Mesenchymal stem cell (in vitro differentiated cells and primary cell): ENCODE results near the gene NPTXR.

Experiments used
- DNase-seq: peaks from one replicate; pipeline ENCODE4 v3.0.0-alpha.2; 2013
- H2AFZ ChIP-seq: one replicate; pipeline ENCODE4 v1.6.1; 2013; ENCODE audit warnings: low read depth, mild to moderate bottlenecking, control low read depth, inconsistent platforms, low read length, moderate library complexity
- H2AK5ac ChIP-seq: 2 replicates; pipeline ENCODE4 v1.6.1; 2013; ENCODE audit warnings: low read length, moderate library complexity, mild to moderate bottlenecking, inconsistent platforms; ENCODE audit not compliant: severe bottlenecking
- H2BK120ac ChIP-seq: one replicate; pipeline ENCODE4 v1.6.1; 2013; ENCODE audit warnings: low read depth, mild to moderate bottlenecking, inconsistent platforms, low read length, moderate library complexity
- H2BK12ac ChIP-seq, 2 experiments: one replicate each; pipeline ENCODE4 v1.6.1; 2013; ENCODE audit warnings: inconsistent platforms in 2 of 2, low read length in 2 of 2, mild to moderate bottlenecking in 2 of 2, moderate library complexity in 2 of 2, control low read depth in 1 of 2
- H2BK15ac ChIP-seq: one replicate; pipeline ENCODE4 v1.6.1; 2013; ENCODE audit warnings: mild to moderate bottlenecking, low read depth, inconsistent platforms; ENCODE audit not compliant: poor library complexity, severe bottlenecking
- H2BK5ac ChIP-seq: 2 replicates; pipeline ENCODE4 v1.6.1; 2013; ENCODE audit warnings: low read depth, mild to moderate bottlenecking, low read length, control low read depth, inconsistent platforms; ENCODE audit not compliant: poor library complexity, severe bottlenecking
- H3K14ac ChIP-seq, 2 experiments: one replicate each; pipeline ENCODE4 v1.6.1; 2013; ENCODE audit warnings: inconsistent platforms in 2 of 2, low read length in 2 of 2, control low read depth in 1 of 2, mild to moderate bottlenecking in 1 of 2, moderate library complexity in 1 of 2
- H3K18ac ChIP-seq, 2 experiments: one replicate each; pipeline ENCODE4 v1.6.1; 2013; ENCODE audit warnings: inconsistent platforms in 2 of 2, low read length in 2 of 2, control low read depth in 1 of 2, low read depth in 1 of 2, mild to moderate bottlenecking in 1 of 2
- H3K23ac ChIP-seq, 2 experiments: one replicate each; pipeline ENCODE4 v1.6.1; 2013; ENCODE audit warnings: inconsistent platforms in 2 of 2, low read length in 2 of 2, mild to moderate bottlenecking in 2 of 2, moderate library complexity in 2 of 2, control low read depth in 1 of 2
- H3K27ac ChIP-seq: 2 replicates; pipeline ENCODE4 v1.5.1; 2013; ENCODE audit warnings: mild to moderate bottlenecking, moderate library complexity, low read length, control low read depth, inconsistent platforms; ENCODE audit not compliant: poor library complexity, severe bottlenecking
- H3K27me3 ChIP-seq, 2 experiments: 2 replicates each; pipeline versions ENCODE4 v1.6.1 to v1.7.0; 2013; ENCODE audit warnings: low read length in 2 of 2, mild to moderate bottlenecking in 2 of 2, moderate library complexity in 2 of 2, control low read depth in 1 of 2, inconsistent platforms in 1 of 2; ENCODE audit not compliant: control insufficient read depth in 1 of 2, insufficient read depth in 1 of 2
- H3K36me3 ChIP-seq, 2 experiments: 2 replicates each; pipeline versions ENCODE4 v1.6.1 to v1.7.0; 2013; ENCODE audit warnings: low read length in 2 of 2, control low read depth in 1 of 2, inconsistent platforms in 1 of 2, low read depth in 1 of 2, mild to moderate bottlenecking in 1 of 2; ENCODE audit not compliant: insufficient read depth in 2 of 2, control insufficient read depth in 1 of 2
- H3K4ac ChIP-seq, 2 experiments: one replicate each; pipeline ENCODE4 v1.6.1; 2013; ENCODE audit warnings: inconsistent platforms in 2 of 2, low read length in 2 of 2, mild to moderate bottlenecking in 2 of 2, moderate library complexity in 2 of 2, control low read depth in 1 of 2, low read depth in 1 of 2
- H3K4me1 ChIP-seq: 2 replicates; pipeline ENCODE4 v1.6.1; 2013; ENCODE audit warnings: low read depth, low read length, control low read depth; ENCODE audit not compliant: control insufficient read depth, insufficient read depth
- H3K4me2 ChIP-seq: 2 replicates; pipeline ENCODE4 v1.6.1; 2013; ENCODE audit warnings: low read length, mild to moderate bottlenecking, inconsistent platforms; ENCODE audit not compliant: poor library complexity, severe bottlenecking
- H3K4me3 ChIP-seq, 2 experiments: 2 replicates each; pipeline versions ENCODE4 v1.5.1 to v1.7.0; 2013; ENCODE audit warnings: low read length in 2 of 2, mild to moderate bottlenecking in 2 of 2, control low read depth in 1 of 2, low read depth in 1 of 2; ENCODE audit not compliant: insufficient read depth in 1 of 2
- H3K79me1 ChIP-seq: replicated peaks from 2 replicates; pipeline ENCODE4 v1.6.1; 2013; ENCODE audit warnings: mild to moderate bottlenecking, control low read depth, low read length, inconsistent platforms; ENCODE audit not compliant: poor library complexity, severe bottlenecking
- H3K9ac ChIP-seq: 2 replicates; pipeline ENCODE4 v1.7.0; 2013; ENCODE audit warnings: mild to moderate bottlenecking, low read length, moderate library complexity
- H3K9me3 ChIP-seq: 2 replicates; pipeline ENCODE4 v1.7.0; 2013; ENCODE audit warnings: mild to moderate bottlenecking, low read length; ENCODE audit not compliant: control insufficient read depth
- H4K8ac ChIP-seq: one replicate; pipeline ENCODE4 v1.6.1; 2013; ENCODE audit warnings: inconsistent platforms, mild to moderate bottlenecking, low read length, moderate library complexity
- H4K91ac ChIP-seq: one replicate; pipeline ENCODE4 v1.6.1; 2013; ENCODE audit warnings: mild to moderate bottlenecking, low read length, inconsistent platforms
- WGBS: methylation state at CpG from one replicate; pipeline ENCODE4 v1.1.7; 2013; ENCODE audit warnings: mixed read lengths; 5-methylcytosine and 5-hydroxymethylcytosine counted together

Gene NPTXR

DNA sequence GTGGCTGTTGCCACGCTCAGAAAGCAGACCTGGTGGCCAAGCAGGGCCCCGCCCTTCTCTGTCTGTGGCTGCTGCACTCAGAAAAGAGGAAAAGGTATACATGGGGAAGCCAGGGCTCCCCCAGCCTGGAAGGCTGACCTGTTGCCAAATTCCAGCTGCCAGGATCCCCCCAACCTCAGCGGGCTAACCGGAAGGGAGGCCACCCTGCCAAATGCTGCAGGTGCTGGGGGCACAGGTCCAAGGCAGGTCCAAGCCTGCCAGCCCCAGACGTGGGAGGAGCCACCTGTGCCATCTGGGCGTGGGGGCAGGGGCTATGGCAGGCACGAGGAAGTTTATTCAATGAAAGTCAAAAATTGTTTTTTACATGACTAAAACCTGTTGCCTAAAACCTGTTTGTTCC is 2.6 kb downstream of the NPTXR start:
- no peak overlapping the region for H3K18ac ChIP-seq
- H3K23ac ChIP-seq, result no peak overlapping the region
- WGBS, result 79% methylated on average over 6 of the region's 7 CpGs
- no peak overlapping the region for H2AK5ac ChIP-seq
- H3K14ac ChIP-seq, result no peak overlapping the region
- no peak overlapping the region for H4K8ac ChIP-seq
- no peak overlapping the region for H4K91ac ChIP-seq
- no peak overlapping the region for H2BK5ac ChIP-seq
- H3K4me2 ChIP-seq, result no peak overlapping the region
- peaks cover 36 to 62% of the 10 kb centered on the region in 2 experiments for H3K27me3 ChIP-seq
- H3K9me3 ChIP-seq, result no peaks in the 10 kb centered on the region
- H2AFZ ChIP-seq, result no peak overlapping the region
- no peak overlapping the region for H3K27ac ChIP-seq
- no peak for DNase-seq
- no peaks in the 10 kb centered on the region for H3K79me1 ChIP-seq
- no peak overlapping the region for H2BK120ac ChIP-seq
- no peak overlapping the region for H3K9ac ChIP-seq
- H3K4me1 ChIP-seq, result peaks cover 12% of the 10 kb centered on the region
- no peak overlapping the region for H2BK15ac ChIP-seq
- H2BK12ac ChIP-seq, result no peak overlapping the region
- no peaks in the 10 kb centered on the region for H3K36me3 ChIP-seq
- H3K4ac ChIP-seq, result no peak overlapping the region
- H3K4me3 ChIP-seq, result no peak overlapping the region

DNA sequence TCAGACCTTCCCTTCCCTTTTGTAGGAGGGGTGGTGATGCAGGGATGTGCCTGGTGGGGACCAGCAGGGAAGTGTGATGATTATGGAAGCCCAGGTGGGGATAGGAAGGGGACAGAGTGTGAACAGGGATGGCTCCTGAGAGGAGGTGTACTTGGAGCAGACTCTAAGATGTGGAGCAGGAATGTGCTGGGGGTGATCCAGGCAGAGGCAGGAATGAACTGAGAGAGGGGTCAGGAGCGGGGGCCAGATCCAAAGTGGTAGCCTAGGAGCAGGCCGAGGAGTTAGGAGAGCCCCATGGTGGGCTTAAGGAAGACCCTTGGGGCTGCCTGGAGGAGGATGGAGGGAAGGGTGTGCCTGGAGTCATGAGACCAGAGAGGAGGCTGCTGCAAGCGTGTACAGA is 3.7 kb downstream of the NPTXR start:
- Histone ChIP-seq H3K4ac (no peak overlapping the region), H3K4me2 (no peak overlapping the region), H3K23ac (no peak overlapping the region), H3K27me3 (peaks cover 37 to 68% of the 10 kb centered on the region in 2 experiments), H4K8ac (no peak overlapping the region), H2BK12ac (no peak overlapping the region), H2AFZ (no peak overlapping the region), H3K36me3 (no peaks in the 10 kb centered on the region), H2BK120ac (no peak overlapping the region), H3K14ac (no peak overlapping the region), H3K4me1 (peaks cover 12% of the 10 kb centered on the region), H2AK5ac (no peak overlapping the region), H3K9me3 (no peaks in the 10 kb centered on the region), H2BK15ac (no peak overlapping the region), H3K27ac (no peak overlapping the region), H2BK5ac (no peak overlapping the region), H3K79me1 (no peaks in the 10 kb centered on the region), H3K18ac (no peak overlapping the region), H3K9ac (no peak overlapping the region), H3K4me3 (no peak overlapping the region), H4K91ac (no peak overlapping the region)
- no peak for DNase-seq
- 83% methylated on average over 3 of the region's 3 CpGs for WGBS

DNA sequence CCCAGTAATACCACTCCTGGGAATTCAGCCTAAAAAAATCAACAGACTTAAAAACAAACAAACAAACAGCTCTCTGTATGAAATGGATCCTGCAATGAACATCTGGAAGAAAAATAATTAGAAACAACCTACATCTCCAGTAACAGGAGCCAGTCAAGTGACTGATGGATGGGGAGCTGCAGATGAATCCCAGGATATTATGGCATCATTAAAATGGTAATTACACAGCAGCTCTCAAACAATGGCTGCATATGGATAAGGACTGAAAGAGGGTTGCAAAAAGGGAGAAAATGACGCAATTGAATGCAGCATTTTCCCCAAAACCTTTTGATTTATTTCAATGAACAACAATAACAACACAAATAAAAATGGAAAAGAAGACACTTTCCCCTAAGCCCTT is 4.1 kb downstream of the NPTXR start:
- H3K4me3 ChIP-seq, result no peak overlapping the region
- H4K8ac ChIP-seq, result no peak overlapping the region
- no peak overlapping the region for H2BK12ac ChIP-seq
- peaks cover 12% of the 10 kb centered on the region for H3K4me1 ChIP-seq
- WGBS, result 100% methylated on average over 1 of the region's 1 CpG
- H3K27me3 ChIP-seq, result peaks cover 34 to 66% of the 10 kb centered on the region in 2 experiments
- H3K23ac ChIP-seq, result no peak overlapping the region
- no peak overlapping the region for H3K4me2 ChIP-seq
- H3K4ac ChIP-seq, result no peak overlapping the region
- no peak overlapping the region for H3K14ac ChIP-seq
- H3K9ac ChIP-seq, result no peak overlapping the region
- H3K18ac ChIP-seq, result no peak overlapping the region
- no peak for DNase-seq
- H2AFZ ChIP-seq, result no peak overlapping the region
- no peak overlapping the region for H2BK5ac ChIP-seq
- no peaks in the 10 kb centered on the region for H3K36me3 ChIP-seq
- H2AK5ac ChIP-seq, result no peak overlapping the region
- no peak overlapping the region for H2BK120ac ChIP-seq
- H4K91ac ChIP-seq, result no peak overlapping the region
- no peak overlapping the region for H3K27ac ChIP-seq
- no peaks in the 10 kb centered on the region for H3K9me3 ChIP-seq
- H3K79me1 ChIP-seq, result no peaks in the 10 kb centered on the region
- H2BK15ac ChIP-seq, result no peak overlapping the region

DNA sequence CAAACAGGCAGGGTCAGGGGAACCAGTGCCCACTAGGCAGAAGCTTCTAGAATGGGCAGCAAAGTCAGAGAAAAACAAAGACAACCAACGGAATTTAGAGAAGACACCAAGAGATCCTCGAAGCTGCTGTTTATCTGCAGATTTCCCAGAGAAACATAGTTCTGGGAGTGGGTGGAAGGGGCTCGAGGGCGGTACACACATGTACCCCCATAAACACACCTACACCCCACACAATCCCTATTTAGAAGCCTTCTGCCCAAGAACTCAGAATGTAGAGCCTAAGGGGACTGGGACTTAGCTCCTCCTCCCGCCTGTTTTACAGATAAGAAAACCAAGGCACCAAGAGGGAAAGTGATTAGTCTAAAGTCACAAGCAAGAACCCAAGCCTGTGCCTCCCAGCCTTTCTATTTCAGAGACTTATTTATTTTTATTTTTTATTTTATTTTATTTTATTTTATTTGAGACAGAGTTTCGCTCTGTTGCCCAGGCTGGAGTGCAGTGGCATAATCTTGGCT is 6.4 kb downstream of the NPTXR start:
- no peak overlapping the region for H2AFZ ChIP-seq
- no peak overlapping the region for H2BK12ac ChIP-seq
- H4K8ac ChIP-seq, result no peak overlapping the region
- no peak overlapping the region for H3K27ac ChIP-seq
- no peak overlapping the region for H2BK5ac ChIP-seq
- no peak overlapping the region for H4K91ac ChIP-seq
- no peaks in the 10 kb centered on the region for H3K36me3 ChIP-seq
- H3K4me2 ChIP-seq, result no peak overlapping the region
- no peak overlapping the region for H3K14ac ChIP-seq
- no peak overlapping the region for H3K4me3 ChIP-seq
- no peak overlapping the region for H3K18ac ChIP-seq
- no peak overlapping the region for H2BK120ac ChIP-seq
- DNase-seq, result no peak
- WGBS, result 83% methylated on average over 6 of the region's 6 CpGs
- no peak overlapping the region for H3K9ac ChIP-seq
- peaks cover 3% of the 10 kb centered on the region for H3K4me1 ChIP-seq
- no peaks in the 10 kb centered on the region for H3K79me1 ChIP-seq
- H3K23ac ChIP-seq, result no peak overlapping the region
- no peaks in the 10 kb centered on the region for H3K9me3 ChIP-seq
- no peak overlapping the region for H3K4ac ChIP-seq
- no peak overlapping the region for H2BK15ac ChIP-seq
- no peak overlapping the region for H2AK5ac ChIP-seq
- peaks cover 29 to 60% of the 10 kb centered on the region in 2 experiments for H3K27me3 ChIP-seq
